OCI-LY1 (cell line): ENCODE data around the gene PBX1.

Experiments used
- EZH2 ChIP-seq: fragments of 200-600 bp; sonication (generic), shearing (Covaris generic); IDR thresholded peaks from 2 replicates; pipeline ENCODE4 v1.8.0; 2017; ENCODE audit warnings: borderline replicate concordance, mixed run types, mild to moderate bottlenecking, antibody characterized with exemption, low read length, moderate library complexity, mixed read lengths
- TF ChIP-seq, protein P1 (sequence below): fragments of 200-600 bp; sonication (generic), shearing (Covaris generic); IDR thresholded peaks from 2 replicates; pipeline ENCODE4 v1.5.1; 2017; ENCODE audit warnings: mild to moderate bottlenecking, antibody characterized with exemption, low read length, moderate library complexity, mixed read lengths

DNA sequence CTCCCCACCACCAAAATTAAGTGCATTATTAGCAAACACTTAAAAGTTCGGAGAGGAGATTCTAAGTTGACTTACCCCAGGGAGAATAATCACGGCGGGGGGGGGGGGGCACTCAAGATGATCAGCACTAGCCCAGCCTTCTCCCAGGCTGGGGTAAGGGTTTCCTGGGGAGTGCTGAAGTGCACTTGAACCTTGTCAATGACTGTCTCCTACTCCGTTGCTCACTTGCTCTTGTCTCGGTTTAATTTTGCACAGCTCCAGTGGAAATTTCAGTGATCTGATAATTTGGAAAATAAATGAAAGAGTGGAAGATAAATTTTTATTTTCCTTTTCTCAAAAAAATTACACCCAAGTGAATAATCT lies 59.2 kb downstream of the PBX1 start:
- TF ChIP-seq, protein P1, sequence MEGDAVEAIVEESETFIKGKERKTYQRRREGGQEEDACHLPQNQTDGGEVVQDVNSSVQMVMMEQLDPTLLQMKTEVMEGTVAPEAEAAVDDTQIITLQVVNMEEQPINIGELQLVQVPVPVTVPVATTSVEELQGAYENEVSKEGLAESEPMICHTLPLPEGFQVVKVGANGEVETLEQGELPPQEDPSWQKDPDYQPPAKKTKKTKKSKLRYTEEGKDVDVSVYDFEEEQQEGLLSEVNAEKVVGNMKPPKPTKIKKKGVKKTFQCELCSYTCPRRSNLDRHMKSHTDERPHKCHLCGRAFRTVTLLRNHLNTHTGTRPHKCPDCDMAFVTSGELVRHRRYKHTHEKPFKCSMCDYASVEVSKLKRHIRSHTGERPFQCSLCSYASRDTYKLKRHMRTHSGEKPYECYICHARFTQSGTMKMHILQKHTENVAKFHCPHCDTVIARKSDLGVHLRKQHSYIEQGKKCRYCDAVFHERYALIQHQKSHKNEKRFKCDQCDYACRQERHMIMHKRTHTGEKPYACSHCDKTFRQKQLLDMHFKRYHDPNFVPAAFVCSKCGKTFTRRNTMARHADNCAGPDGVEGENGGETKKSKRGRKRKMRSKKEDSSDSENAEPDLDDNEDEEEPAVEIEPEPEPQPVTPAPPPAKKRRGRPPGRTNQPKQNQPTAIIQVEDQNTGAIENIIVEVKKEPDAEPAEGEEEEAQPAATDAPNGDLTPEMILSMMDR = no peak
- TF ChIP-seq EZH2 = no peak
